ENCODE measurements around the gene LARP4B.

Gene LARP4B

DNA sequence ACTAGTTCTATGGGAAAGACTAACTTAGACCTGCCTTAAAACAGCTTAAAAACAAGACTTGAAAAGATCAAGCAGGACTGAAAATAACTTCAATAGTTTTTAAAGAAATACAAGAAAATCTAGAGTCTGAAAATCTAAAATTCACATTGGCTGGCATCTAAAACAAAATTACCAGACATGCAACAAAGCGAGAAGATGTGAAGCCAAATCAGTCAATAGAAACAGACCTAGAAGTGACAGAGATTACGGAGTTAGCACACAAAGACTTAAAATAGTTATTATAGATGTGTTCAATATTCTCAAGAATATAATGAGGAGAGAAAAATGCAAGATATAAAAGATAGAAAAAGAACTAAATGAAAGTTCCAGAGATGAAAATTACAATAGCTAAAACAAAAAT lies 163.7 kb downstream of the LARP4B start:
- no peak for DNase-seq (ENCODE audit: low spot score)

GRCh38 chr10:767211-767610 lies 164.3 kb downstream of the LARP4B start:
- DNase-seq (ENCODE audit: low spot score): peak; percentile 20

DNA sequence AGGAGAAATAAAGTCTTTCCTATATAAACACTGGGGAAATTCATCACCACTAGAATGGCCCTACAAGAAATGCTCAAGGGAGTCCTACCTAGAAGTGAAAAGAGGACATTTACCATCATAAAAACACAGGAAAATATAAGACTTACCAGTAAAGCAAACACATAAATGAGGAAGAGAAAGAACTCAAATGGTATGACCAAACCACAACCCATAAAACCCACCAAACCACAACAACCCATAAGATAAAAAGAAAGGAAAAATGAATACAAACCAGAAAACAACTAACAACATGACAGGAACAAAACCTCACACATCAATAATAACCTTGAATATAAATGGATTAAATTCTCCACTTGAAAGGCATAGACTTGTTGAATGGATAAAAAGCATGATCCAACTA lies 170.1 kb downstream of the LARP4B start:
- DNase-seq (ENCODE audit: low spot score): no peak

- no peak for DNase-seq (ENCODE audit: low spot score)
Observed at GRCh38 chr10:760622-761021, 170.9 kb downstream of the LARP4B start.

GRCh38 chr10:759898-760477 lies 171.5 kb downstream of the LARP4B start:
- DNase-seq (ENCODE audit: low spot score): no peak

Data from kidney tubule cell (primary cell).